GM12864 (cell line): ENCODE data around the gene ULK1.

Experiments
- DNase-seq: peaks from one replicate; pipeline ENCODE4 v3.0.0-alpha.2; 2011; ENCODE audit warnings: low read depth
- H3K4me3 ChIP-seq: 2 replicates; pipeline ENCODE4 v1.5.1; 2011; ENCODE audit warnings: mild to moderate bottlenecking, low read depth, low read length, control low read depth
- CTCF ChIP-seq: IDR thresholded peaks from 2 replicates; pipeline ENCODE4 v1.5.1; 2011; ENCODE audit warnings: low read depth, mild to moderate bottlenecking, moderate library complexity, low read length, control low read depth, inconsistent platforms; ENCODE audit errors: missing control alignments

The ULK1 gene

GRCh38 chr12:131856366-131857097 lies 37.9 kb upstream of the ULK1 start:
- no peak for TF ChIP-seq CTCF
- DNase-seq, result no peak
- H3K4me3 ChIP-seq, result no peak overlapping the region

GRCh38 chr12:131857908-131858850 lies 36.2 kb upstream of the ULK1 start:
- H3K4me3 ChIP-seq, result no peak overlapping the region
- TF ChIP-seq CTCF, result no peak
- no peak for DNase-seq

GRCh38 chr12:131860472-131861260 lies 33.8 kb upstream of the ULK1 start:
- no peak for TF ChIP-seq CTCF
- no peak for DNase-seq
- H3K4me3 ChIP-seq, result no peak overlapping the region

- DNase-seq, result no peak
Measured at GRCh38 chr12:131861261-131862083, 33.0 kb upstream of the ULK1 start.

GRCh38 chr12:131862084-131862441 lies 32.4 kb upstream of the ULK1 start:
- DNase-seq, result no peak
- H3K4me3 ChIP-seq, result no peak overlapping the region
- no peak for TF ChIP-seq CTCF

More at GRCh38 chr12:131861261-131862083, 33.0 kb upstream of the ULK1 start:
- H3K4me3 ChIP-seq, result no peak overlapping the region
- no peak for TF ChIP-seq CTCF

GRCh38 chr12:131862600-131862993 lies 31.8 kb upstream of the ULK1 start:
- TF ChIP-seq CTCF, result no peak
- DNase-seq, result no peak
- no peak overlapping the region for H3K4me3 ChIP-seq
